Liver (tissue), 9 donors: ENCODE measurements around the gene MAD2L1. TPM values are rescaled to one million over a fixed set of nuclear protein-coding genes. Genes with fewer than 3 reads are reported as not detected.

Experiments
- DNase-seq: peaks from one replicate; pipeline ENCODE4 v3.0.0-alpha.2; 2017; ENCODE audit warnings: low spot score
- H3K27ac ChIP-seq, 2 donors: one replicate each; pipeline ENCODE4 v1.7.0; 2013; ENCODE audit warnings: inconsistent platforms in 2 of 2, low read length in 2 of 2, control low read depth in 1 of 2, low read depth in 1 of 2, mild to moderate bottlenecking in 1 of 2
- H3K27me3 ChIP-seq, 4 donors: one replicate each; pipeline versions ENCODE4 v1.6.1 to v1.7.0; 2013; ENCODE audit warnings: low read length in 3 of 4, inconsistent platforms in 1 of 4, mild to moderate bottlenecking in 1 of 4, moderate library complexity in 1 of 4; ENCODE audit not compliant: control insufficient read depth in 4 of 4, insufficient read depth in 4 of 4
- H3K36me3 ChIP-seq, 4 donors: one replicate each; pipeline versions ENCODE4 v1.6.1 to v1.7.0; 2013; ENCODE audit warnings: low read length in 3 of 4, mild to moderate bottlenecking in 3 of 4, low read depth in 1 of 4, moderate library complexity in 1 of 4; ENCODE audit not compliant: control insufficient read depth in 4 of 4, insufficient read depth in 3 of 4
- H3K4me1 ChIP-seq, 4 donors: one replicate each; pipeline versions ENCODE4 v1.6.1 to v1.7.0; 2013; ENCODE audit warnings: low read length in 3 of 4, mild to moderate bottlenecking in 3 of 4, moderate library complexity in 1 of 4; ENCODE audit not compliant: control insufficient read depth in 4 of 4, insufficient read depth in 4 of 4
- H3K4me3 ChIP-seq, 3 donors: one replicate each; pipeline versions ENCODE4 v1.6.1 to v1.7.0; 2013; ENCODE audit warnings: low read length in 3 of 3, control low read depth in 1 of 3, low read depth in 1 of 3, mild to moderate bottlenecking in 1 of 3
- H3K9ac ChIP-seq, 2 donors: one replicate each; pipeline ENCODE4 v1.7.0; 2013; ENCODE audit warnings: low read length in 2 of 2, mild to moderate bottlenecking in 2 of 2, moderate library complexity in 2 of 2, control low read depth in 1 of 2, low read depth in 1 of 2
- H3K9me3 ChIP-seq, 4 donors: one replicate each; pipeline versions ENCODE4 v1.6.1 to v1.7.0; 2013; ENCODE audit warnings: low read length in 3 of 4; ENCODE audit not compliant: control insufficient read depth in 4 of 4
- EGR1 ChIP-seq, 2 donors: IDR thresholded peaks; 2 replicates each; pipeline ENCODE4 v1.6.1; 2016 to 2018; ENCODE audit warnings: antibody characterized with exemption in 2 of 2, low read depth in 2 of 2
- FOXA2 ChIP-seq: IDR thresholded peaks from 2 replicates; pipeline ENCODE4 v1.6.1; 2016; ENCODE audit warnings: antibody characterized with exemption
- GABPA ChIP-seq, 2 donors: IDR thresholded peaks in 1 of 2; conservative IDR thresholded peaks in 1 of 2; 2 replicates each; pipeline ENCODE4 v1.6.1; 2016; ENCODE audit warnings: antibody characterized with exemption in 2 of 2, mild to moderate bottlenecking in 1 of 2, moderate library complexity in 1 of 2
- HNF4A ChIP-seq, 2 donors: conservative IDR thresholded peaks; 2 replicates each; pipeline ENCODE4 v1.6.1; 2016; ENCODE audit warnings: antibody characterized with exemption in 2 of 2, mild to moderate bottlenecking in 2 of 2
- HNF4G ChIP-seq: IDR thresholded peaks from 2 replicates; pipeline ENCODE4 v1.6.1; 2016; ENCODE audit warnings: antibody characterized with exemption
- JUND ChIP-seq, 2 donors: IDR thresholded peaks; 2 replicates each; pipeline ENCODE4 v1.6.1; 2016; ENCODE audit warnings: antibody characterized with exemption in 2 of 2
- NR2F2 ChIP-seq: IDR thresholded peaks from 2 replicates; pipeline ENCODE4 v1.6.1; 2016; ENCODE audit warnings: antibody characterized with exemption
- RAD21 ChIP-seq, 2 donors: IDR thresholded peaks; 2 replicates each; pipeline ENCODE4 v1.6.1; 2016; ENCODE audit warnings: antibody characterized with exemption in 2 of 2, mild to moderate bottlenecking in 2 of 2
- RXRA ChIP-seq, 2 donors: IDR thresholded peaks; 2 replicates each; pipeline ENCODE4 v1.6.1; 2017 to 2018; ENCODE audit warnings: antibody characterized with exemption in 2 of 2, mild to moderate bottlenecking in 1 of 2
- SP1 ChIP-seq: IDR thresholded peaks from 2 replicates; pipeline ENCODE4 v1.6.1; 2018; ENCODE audit warnings: antibody characterized with exemption, mild to moderate bottlenecking
- TAF1 ChIP-seq: conservative IDR thresholded peaks from 2 replicates; pipeline ENCODE4 v1.6.1; 2016; ENCODE audit warnings: antibody characterized with exemption, mild to moderate bottlenecking
- YY1 ChIP-seq: IDR thresholded peaks from 2 replicates; pipeline ENCODE4 v1.6.1; 2016; ENCODE audit warnings: antibody characterized with exemption, mild to moderate bottlenecking
- WGBS: extraction: QIAGEN DNeasy Blood & Tissue Kit; methylation state at CpG from one replicate; pipeline ENCODE4 v1.1.7; 2013; 5-methylcytosine and 5-hydroxymethylcytosine counted together
- polyA plus RNA-seq, 2 donors: library from polyadenylated mRNA; stranded (reverse) in 1 of 2; unstranded in 1 of 2; fragments of 200-250 nt in 1 of 2; fragments of >200 nt in 1 of 2; fragmentation: Nextera tagmentation in 1 of 2; extraction: Ambion mirVana in 1 of 2; gene quantifications; one replicate each; pipeline versions ENCODE4 v1.2.1 to v1.2.3, GENCODE V29; 2013 to 2015
- total RNA-seq, 2 donors: library from RNA; depleted of rRNA; stranded (reverse); fragments of >200 nt; gene quantifications; one replicate each; pipeline ENCODE4 v1.2.3, GENCODE V29; 2014
- TF ChIP-seq, protein P1 (sequence below): IDR thresholded peaks from 2 replicates; pipeline ENCODE4 v1.6.1; 2016; ENCODE audit warnings: antibody characterized with exemption
- TF ChIP-seq, protein P2 (sequence below): IDR thresholded peaks from 2 replicates; pipeline ENCODE4 v1.6.1; 2016; ENCODE audit warnings: antibody characterized with exemption
- TF ChIP-seq, protein P3 (sequence below): fragments of 150-350 bp; IDR thresholded peaks from 2 replicates; pipeline ENCODE4 v1.5.1; 2017; ENCODE audit warnings: improper control_type of control experiment, low read depth, low read length; ENCODE audit not compliant: missing input control
- TF ChIP-seq, protein P4 (sequence below): IDR thresholded peaks from 2 replicates; pipeline ENCODE4 v1.6.1; 2016; ENCODE audit warnings: antibody characterized with exemption, mild to moderate bottlenecking
- TF ChIP-seq, protein P5 (sequence below): IDR thresholded peaks from 2 replicates; pipeline ENCODE4 v1.6.1; 2016; ENCODE audit warnings: antibody characterized with exemption
- donor health status: healthy.
- donor health status: healthy.
- donor health status: healthy.
- donor health status: healthy.
- donor health status: healthy.

Gene MAD2L1
- total and polyA plus RNA-seq, 4 donors, result 0.17 to 28.1 (median 2.3) TPM

DNA sequence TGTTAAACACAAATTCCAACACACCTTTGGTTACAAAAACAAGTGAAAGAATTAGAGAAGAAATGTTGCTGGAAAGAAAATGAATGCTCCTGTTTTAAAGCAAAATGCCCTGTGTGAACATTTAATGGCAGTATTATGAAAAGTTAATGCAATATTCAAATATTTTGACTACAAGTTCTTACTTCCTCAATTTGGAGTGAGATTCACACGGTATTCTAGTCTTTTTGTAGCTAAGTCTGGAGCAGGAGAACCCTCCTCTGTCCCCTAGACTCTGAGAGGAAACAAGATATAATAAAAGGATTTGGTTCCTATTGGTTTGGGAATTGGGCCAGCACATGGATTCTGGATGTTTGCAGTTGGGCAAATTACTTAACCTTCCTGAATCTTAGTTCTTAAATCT lies 12.7 kb downstream of the MAD2L1 start:
- Histone ChIP-seq H3K36me3 (no peaks in the 10 kb centered on the region), H3K27ac (no peak overlapping the region), H3K4me3 (no peak overlapping the region), H3K4me1 (no peaks in the 10 kb centered on the region), H3K9me3 (no peaks in the 10 kb centered on the region), H3K9ac (no peak overlapping the region), H3K27me3 (no peaks in the 10 kb centered on the region)
- 73% methylated on average over 1 of the region's 1 CpG for WGBS
- DNase-seq, result no peak
- no peak for TF ChIP-seq EGR1 (IDR thresholded peaks at IDR 0.05; ENCODE audit: low read depth in 2 of 2)
- TF ChIP-seq, protein P1, sequence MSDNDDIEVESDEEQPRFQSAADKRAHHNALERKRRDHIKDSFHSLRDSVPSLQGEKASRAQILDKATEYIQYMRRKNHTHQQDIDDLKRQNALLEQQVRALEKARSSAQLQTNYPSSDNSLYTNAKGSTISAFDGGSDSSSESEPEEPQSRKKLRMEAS, result no peak
- no peak for TF ChIP-seq TAF1
- TF ChIP-seq YY1, result no peak
- TF ChIP-seq JUND (IDR thresholded peaks at IDR 0.05), result no peak
- TF ChIP-seq RXRA (IDR thresholded peaks at IDR 0.05), result no peak
- no peak for TF ChIP-seq NR2F2
- no peak for TF ChIP-seq FOXA2
- TF ChIP-seq HNF4G, result no peak

DNA sequence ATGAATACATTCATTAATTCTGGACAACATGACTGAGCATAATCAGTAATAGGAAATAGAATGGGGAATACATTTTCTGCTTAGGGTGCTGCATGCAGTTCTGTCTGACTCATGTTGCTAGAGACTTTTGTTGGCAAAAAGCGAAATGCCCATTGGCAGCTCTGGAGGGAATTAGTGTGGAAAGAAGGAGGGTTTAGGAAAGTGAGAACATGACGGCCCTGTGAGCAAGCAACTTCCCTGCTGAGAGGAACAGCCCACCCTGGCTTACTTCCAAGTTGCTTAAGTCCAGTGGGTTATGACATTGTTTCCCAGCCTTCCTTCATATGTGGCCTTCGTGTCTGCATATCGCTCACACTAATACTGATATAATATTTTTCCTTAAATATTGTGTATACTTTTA lies 13.8 kb downstream of the MAD2L1 start:
- Histone ChIP-seq H3K27ac (no peak overlapping the region), H3K9ac (no peak overlapping the region), H3K4me1 (no peaks in the 10 kb centered on the region), H3K9me3 (no peaks in the 10 kb centered on the region), H3K27me3 (no peaks in the 10 kb centered on the region), H3K4me3 (no peak overlapping the region), H3K36me3 (no peaks in the 10 kb centered on the region)
- TF ChIP-seq, protein P2, sequence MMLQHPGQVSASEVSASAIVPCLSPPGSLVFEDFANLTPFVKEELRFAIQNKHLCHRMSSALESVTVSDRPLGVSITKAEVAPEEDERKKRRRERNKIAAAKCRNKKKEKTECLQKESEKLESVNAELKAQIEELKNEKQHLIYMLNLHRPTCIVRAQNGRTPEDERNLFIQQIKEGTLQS, result no peak
- TF ChIP-seq, protein P3, sequence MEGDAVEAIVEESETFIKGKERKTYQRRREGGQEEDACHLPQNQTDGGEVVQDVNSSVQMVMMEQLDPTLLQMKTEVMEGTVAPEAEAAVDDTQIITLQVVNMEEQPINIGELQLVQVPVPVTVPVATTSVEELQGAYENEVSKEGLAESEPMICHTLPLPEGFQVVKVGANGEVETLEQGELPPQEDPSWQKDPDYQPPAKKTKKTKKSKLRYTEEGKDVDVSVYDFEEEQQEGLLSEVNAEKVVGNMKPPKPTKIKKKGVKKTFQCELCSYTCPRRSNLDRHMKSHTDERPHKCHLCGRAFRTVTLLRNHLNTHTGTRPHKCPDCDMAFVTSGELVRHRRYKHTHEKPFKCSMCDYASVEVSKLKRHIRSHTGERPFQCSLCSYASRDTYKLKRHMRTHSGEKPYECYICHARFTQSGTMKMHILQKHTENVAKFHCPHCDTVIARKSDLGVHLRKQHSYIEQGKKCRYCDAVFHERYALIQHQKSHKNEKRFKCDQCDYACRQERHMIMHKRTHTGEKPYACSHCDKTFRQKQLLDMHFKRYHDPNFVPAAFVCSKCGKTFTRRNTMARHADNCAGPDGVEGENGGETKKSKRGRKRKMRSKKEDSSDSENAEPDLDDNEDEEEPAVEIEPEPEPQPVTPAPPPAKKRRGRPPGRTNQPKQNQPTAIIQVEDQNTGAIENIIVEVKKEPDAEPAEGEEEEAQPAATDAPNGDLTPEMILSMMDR, result no peak
- no peak for TF ChIP-seq SP1
- no peak for TF ChIP-seq RAD21 (IDR thresholded peaks at IDR 0.05)
- TF ChIP-seq, protein P4, sequence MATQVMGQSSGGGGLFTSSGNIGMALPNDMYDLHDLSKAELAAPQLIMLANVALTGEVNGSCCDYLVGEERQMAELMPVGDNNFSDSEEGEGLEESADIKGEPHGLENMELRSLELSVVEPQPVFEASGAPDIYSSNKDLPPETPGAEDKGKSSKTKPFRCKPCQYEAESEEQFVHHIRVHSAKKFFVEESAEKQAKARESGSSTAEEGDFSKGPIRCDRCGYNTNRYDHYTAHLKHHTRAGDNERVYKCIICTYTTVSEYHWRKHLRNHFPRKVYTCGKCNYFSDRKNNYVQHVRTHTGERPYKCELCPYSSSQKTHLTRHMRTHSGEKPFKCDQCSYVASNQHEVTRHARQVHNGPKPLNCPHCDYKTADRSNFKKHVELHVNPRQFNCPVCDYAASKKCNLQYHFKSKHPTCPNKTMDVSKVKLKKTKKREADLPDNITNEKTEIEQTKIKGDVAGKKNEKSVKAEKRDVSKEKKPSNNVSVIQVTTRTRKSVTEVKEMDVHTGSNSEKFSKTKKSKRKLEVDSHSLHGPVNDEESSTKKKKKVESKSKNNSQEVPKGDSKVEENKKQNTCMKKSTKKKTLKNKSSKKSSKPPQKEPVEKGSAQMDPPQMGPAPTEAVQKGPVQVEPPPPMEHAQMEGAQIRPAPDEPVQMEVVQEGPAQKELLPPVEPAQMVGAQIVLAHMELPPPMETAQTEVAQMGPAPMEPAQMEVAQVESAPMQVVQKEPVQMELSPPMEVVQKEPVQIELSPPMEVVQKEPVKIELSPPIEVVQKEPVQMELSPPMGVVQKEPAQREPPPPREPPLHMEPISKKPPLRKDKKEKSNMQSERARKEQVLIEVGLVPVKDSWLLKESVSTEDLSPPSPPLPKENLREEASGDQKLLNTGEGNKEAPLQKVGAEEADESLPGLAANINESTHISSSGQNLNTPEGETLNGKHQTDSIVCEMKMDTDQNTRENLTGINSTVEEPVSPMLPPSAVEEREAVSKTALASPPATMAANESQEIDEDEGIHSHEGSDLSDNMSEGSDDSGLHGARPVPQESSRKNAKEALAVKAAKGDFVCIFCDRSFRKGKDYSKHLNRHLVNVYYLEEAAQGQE, result no peak
- TF ChIP-seq FOXA2, result no peak
- no peak for TF ChIP-seq NR2F2
- no peak for TF ChIP-seq HNF4G
- no peak for DNase-seq
- WGBS, result 83% methylated on average over 4 of the region's 4 CpGs

DNA sequence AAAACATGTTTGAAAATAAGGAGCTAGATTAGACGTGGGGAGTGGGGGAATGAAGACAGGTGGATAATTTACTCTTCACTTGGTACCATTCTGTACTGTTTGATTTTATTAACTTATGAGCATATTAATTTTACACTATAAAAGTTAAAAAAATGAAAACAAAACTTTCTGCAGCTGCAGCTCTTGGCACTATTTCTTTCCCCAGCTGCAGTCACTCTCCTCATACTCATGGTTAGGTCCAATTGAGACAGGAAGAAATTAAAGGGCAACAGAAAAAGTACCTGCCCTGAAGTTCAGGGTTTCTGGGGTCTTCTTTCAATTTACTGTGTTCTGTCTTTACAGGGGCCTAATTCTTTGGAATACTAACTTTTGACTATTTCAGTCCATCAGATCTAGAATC lies 15.4 kb downstream of the MAD2L1 start:
- Histone ChIP-seq H3K4me3 (no peak overlapping the region), H3K36me3 (no peaks in the 10 kb centered on the region), H3K9ac (no peak overlapping the region), H3K9me3 (no peaks in the 10 kb centered on the region), H3K27ac (no peak overlapping the region), H3K27me3 (no peaks in the 10 kb centered on the region), H3K4me1 (no peaks in the 10 kb centered on the region)
- WGBS, result 84% methylated on average over 1 of the region's 1 CpG
- DNase-seq, result no peak
- TF ChIP-seq, protein P5, sequence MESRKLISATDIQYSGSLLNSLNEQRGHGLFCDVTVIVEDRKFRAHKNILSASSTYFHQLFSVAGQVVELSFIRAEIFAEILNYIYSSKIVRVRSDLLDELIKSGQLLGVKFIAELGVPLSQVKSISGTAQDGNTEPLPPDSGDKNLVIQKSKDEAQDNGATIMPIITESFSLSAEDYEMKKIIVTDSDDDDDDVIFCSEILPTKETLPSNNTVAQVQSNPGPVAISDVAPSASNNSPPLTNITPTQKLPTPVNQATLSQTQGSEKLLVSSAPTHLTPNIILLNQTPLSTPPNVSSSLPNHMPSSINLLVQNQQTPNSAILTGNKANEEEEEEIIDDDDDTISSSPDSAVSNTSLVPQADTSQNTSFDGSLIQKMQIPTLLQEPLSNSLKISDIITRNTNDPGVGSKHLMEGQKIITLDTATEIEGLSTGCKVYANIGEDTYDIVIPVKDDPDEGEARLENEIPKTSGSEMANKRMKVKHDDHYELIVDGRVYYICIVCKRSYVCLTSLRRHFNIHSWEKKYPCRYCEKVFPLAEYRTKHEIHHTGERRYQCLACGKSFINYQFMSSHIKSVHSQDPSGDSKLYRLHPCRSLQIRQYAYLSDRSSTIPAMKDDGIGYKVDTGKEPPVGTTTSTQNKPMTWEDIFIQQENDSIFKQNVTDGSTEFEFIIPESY, result no peak
- no peak for TF ChIP-seq RAD21 (IDR thresholded peaks at IDR 0.05)
- no peak for TF ChIP-seq TAF1
- no peak for TF ChIP-seq FOXA2
- TF ChIP-seq, protein P4, result no peak
- no peak for TF ChIP-seq HNF4A (conservative IDR thresholded peaks at IDR 0.05)
- TF ChIP-seq GABPA (IDR thresholded peaks at IDR 0.05 in 1 of 2, conservative IDR thresholded peaks at IDR 0.05 in 1 of 2), result no peak
- TF ChIP-seq, protein P1, result no peak
